ENCODE measurements around the gene CFH. TPM values are rescaled to one million over a fixed set of nuclear protein-coding genes. Genes with fewer than 3 reads are reported as not detected.

CFH gene
- total and polyA plus RNA-seq, 2 donors (not counting 3 experiments of a cell fraction or from before 2014, with no cell fraction given), result 20.7 to 25.3 TPM

GRCh38 chr1:196650403-196650802 lies 1.4 kb upstream of the CFH start:
- Histone ChIP-seq H3K27ac (ENCODE audit: insufficient read depth, low read depth, low read length) (no peak overlapping the region), H3K9ac (replicated peaks; ENCODE audit: extremely low read depth, insufficient read depth, low read length) (no peak overlapping the region), H4K20me1 (replicated peaks; ENCODE audit: control insufficient read depth, extremely low read depth, insufficient read depth, low read length) (no peaks in the 10 kb centered on the region), H3K9me3 (replicated peaks; ENCODE audit: control insufficient read depth, insufficient read depth, low read length) (no peaks in the 10 kb centered on the region), H2AFZ (ENCODE audit: low read depth, low read length) (no peak overlapping the region), H3K4me1 (ENCODE audit: control insufficient read depth, extremely low read depth, insufficient read depth, low read length) (peaks cover 7% of the 10 kb centered on the region), H3K4me2 (ENCODE audit: insufficient read depth, low read length) (no peak overlapping the region), H3K4me3 (replicated peaks in 1 of 3; ENCODE audit: insufficient read depth in 1 of 3, low read depth in 1 of 3, low read length in 3 of 3) (no peak overlapping the region), H3K36me3 (ENCODE audit: control insufficient read depth in 2 of 2, extremely low read depth in 1 of 2, insufficient read depth in 2 of 2, low read length in 2 of 2) (no peaks in the 10 kb centered on the region), H3K9me1 (replicated peaks; ENCODE audit: control insufficient read depth, extremely low read depth, insufficient read depth, low read length) (no peaks in the 10 kb centered on the region), H3K79me2 (ENCODE audit: control insufficient read depth, insufficient read depth, low read length) (no peaks in the 10 kb centered on the region), H3K27me3 (ENCODE audit: control insufficient read depth in 2 of 2, insufficient read depth in 2 of 2, low read length in 2 of 2) (no peaks in the 10 kb centered on the region)
- CTCF ChIA-PET, result interaction anchor here (0.9 to 2.4 kb wide), 3 partner anchors 10 to 502 kb away, joined by 3 to 7 read pairs (median 4); no protein-coding TSS in a partner anchor
- no TSS peak for BruUV-seq (replicated peaks)
- TF ChIP-seq POLR2AphosphoS5 (IDR thresholded peaks at IDR 0.05; ENCODE audit: insufficient read depth, low read depth, low read length), result no peak
- TF ChIP-seq, protein P1, sequence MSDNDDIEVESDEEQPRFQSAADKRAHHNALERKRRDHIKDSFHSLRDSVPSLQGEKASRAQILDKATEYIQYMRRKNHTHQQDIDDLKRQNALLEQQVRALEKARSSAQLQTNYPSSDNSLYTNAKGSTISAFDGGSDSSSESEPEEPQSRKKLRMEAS (IDR thresholded peaks at IDR 0.05; ENCODE audit: insufficient read depth, insufficient read length), result no peak
- TF ChIP-seq JUN (IDR thresholded peaks at IDR 0.05; ENCODE audit: borderline replicate concordance, insufficient read depth, insufficient read length, low read depth), result no peak
- dilution Hi-C loops (cut with MboI; ENCODE audit: extremely low pct_ligation_motif_present, low sequenced_read_pairs), result no loop called here
- no peak for DNase-seq (ENCODE audit: low read depth, low spot score)
- POLR2A ChIA-PET, result no interaction called here
- FAIRE-seq, result no peak
- intact Hi-C loops (cut with micrococcal nuclease), result no loop called here

DNA sequence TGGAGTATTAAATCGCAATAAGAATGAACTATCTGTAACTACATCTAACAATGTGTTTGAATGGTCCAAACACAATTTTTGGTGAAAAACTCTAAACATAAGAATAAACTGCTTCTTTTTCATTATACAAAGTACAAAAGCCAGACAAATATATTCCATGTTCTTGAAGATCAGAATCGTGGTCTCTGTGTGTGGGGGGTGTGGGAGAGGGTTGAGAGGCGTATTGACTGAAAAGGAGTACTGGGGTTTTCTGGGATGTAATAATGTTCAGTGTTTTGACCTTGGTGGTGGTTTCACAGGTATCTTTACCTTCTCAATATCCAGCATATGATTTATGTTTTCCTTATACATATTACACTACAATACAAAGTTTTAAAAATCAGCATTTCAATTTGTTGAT lies 764 bp upstream of the CFH start:
- Histone ChIP-seq H3K9me3 (replicated peaks; ENCODE audit: control insufficient read depth, insufficient read depth, low read length) (no peaks in the 10 kb centered on the region), H4K20me1 (replicated peaks; ENCODE audit: control insufficient read depth, extremely low read depth, insufficient read depth, low read length) (no peaks in the 10 kb centered on the region), H3K79me2 (ENCODE audit: control insufficient read depth, insufficient read depth, low read length) (no peaks in the 10 kb centered on the region), H3K4me3 (replicated peaks in 1 of 3; ENCODE audit: insufficient read depth in 1 of 3, low read depth in 1 of 3, low read length in 3 of 3) (no peak overlapping the region), H3K4me2 (ENCODE audit: insufficient read depth, low read length) (peak overlapping the region; percentile 78), H3K27ac (ENCODE audit: insufficient read depth, low read depth, low read length) (no peak overlapping the region), H3K4me1 (ENCODE audit: control insufficient read depth, extremely low read depth, insufficient read depth, low read length) (peaks cover 7% of the 10 kb centered on the region), H3K36me3 (ENCODE audit: control insufficient read depth in 2 of 2, extremely low read depth in 1 of 2, insufficient read depth in 2 of 2, low read length in 2 of 2) (no peaks in the 10 kb centered on the region), H2AFZ (ENCODE audit: low read depth, low read length) (peak overlapping the region; percentile 54), H3K9me1 (replicated peaks; ENCODE audit: control insufficient read depth, extremely low read depth, insufficient read depth, low read length) (no peaks in the 10 kb centered on the region), H3K9ac (replicated peaks; ENCODE audit: extremely low read depth, insufficient read depth, low read length) (no peak overlapping the region), H3K27me3 (ENCODE audit: control insufficient read depth in 2 of 2, insufficient read depth in 2 of 2, low read length in 2 of 2) (no peaks in the 10 kb centered on the region)
- ChIA-PET POLR2A (no interaction called here), CTCF (interaction anchor here (0.8 to 2.4 kb wide), 7 partner anchors 9 to 503 kb away, joined by 3 to 11 read pairs (median 5); no protein-coding TSS in a partner anchor)
- intact Hi-C loops (cut with micrococcal nuclease) (no loop called here), dilution Hi-C loops (cut with MboI; ENCODE audit: extremely low pct_ligation_motif_present, low sequenced_read_pairs) (no loop called here)
- TF ChIP-seq POLR2AphosphoS5 (IDR thresholded peaks at IDR 0.05; ENCODE audit: insufficient read depth, low read depth, low read length) (no peak), JUN (IDR thresholded peaks at IDR 0.05; ENCODE audit: borderline replicate concordance, insufficient read depth, insufficient read length, low read depth) (no peak), FOS (IDR thresholded peaks at IDR 0.05; ENCODE audit: borderline replicate concordance, insufficient read depth, low read length) (no peak), GATA2 (IDR thresholded peaks at IDR 0.05; ENCODE audit: insufficient read depth, insufficient read length, low read depth, low read length) (no peak), MYC (IDR thresholded peaks at IDR 0.05; ENCODE audit: low read depth, low read length) (no peak), POLR2A (IDR thresholded peaks at IDR 0.05; ENCODE audit: low read depth, low read length) (no peak), EZH2 (IDR thresholded peaks at IDR 0.05; ENCODE audit: borderline replicate concordance, low read depth, low read length, severe bottlenecking) (no peak)
- TF ChIP-seq, protein P2, sequence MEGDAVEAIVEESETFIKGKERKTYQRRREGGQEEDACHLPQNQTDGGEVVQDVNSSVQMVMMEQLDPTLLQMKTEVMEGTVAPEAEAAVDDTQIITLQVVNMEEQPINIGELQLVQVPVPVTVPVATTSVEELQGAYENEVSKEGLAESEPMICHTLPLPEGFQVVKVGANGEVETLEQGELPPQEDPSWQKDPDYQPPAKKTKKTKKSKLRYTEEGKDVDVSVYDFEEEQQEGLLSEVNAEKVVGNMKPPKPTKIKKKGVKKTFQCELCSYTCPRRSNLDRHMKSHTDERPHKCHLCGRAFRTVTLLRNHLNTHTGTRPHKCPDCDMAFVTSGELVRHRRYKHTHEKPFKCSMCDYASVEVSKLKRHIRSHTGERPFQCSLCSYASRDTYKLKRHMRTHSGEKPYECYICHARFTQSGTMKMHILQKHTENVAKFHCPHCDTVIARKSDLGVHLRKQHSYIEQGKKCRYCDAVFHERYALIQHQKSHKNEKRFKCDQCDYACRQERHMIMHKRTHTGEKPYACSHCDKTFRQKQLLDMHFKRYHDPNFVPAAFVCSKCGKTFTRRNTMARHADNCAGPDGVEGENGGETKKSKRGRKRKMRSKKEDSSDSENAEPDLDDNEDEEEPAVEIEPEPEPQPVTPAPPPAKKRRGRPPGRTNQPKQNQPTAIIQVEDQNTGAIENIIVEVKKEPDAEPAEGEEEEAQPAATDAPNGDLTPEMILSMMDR (IDR thresholded peaks at IDR 0.05; ENCODE audit: extremely low read depth in 1 of 2, insufficient read depth in 1 of 2, low read depth in 1 of 2, low read length in 2 of 2), result no peak
- TF ChIP-seq, protein P1 (IDR thresholded peaks at IDR 0.05; ENCODE audit: insufficient read depth, insufficient read length), result no peak
- no TSS peak for BruUV-seq (replicated peaks)
- DNase-seq (ENCODE audit: low read depth, low spot score) (no peak), FAIRE-seq (no peak)

Measured in endothelial cell of umbilical vein (primary cell).